GM13976 (cell line): ENCODE results near the gene GRID1.

Source experiments
- DNase-seq: peaks from one replicate; pipeline ENCODE4 v3.0.0; 2012; ENCODE audit warnings: low spot score
- CTCF ChIP-seq: IDR thresholded peaks from 2 replicates; pipeline ENCODE4 v1.5.1; 2012; ENCODE audit warnings: borderline replicate concordance, mild to moderate bottlenecking; ENCODE audit not compliant: insufficient read depth; ENCODE audit errors: extremely low read depth, missing control alignments, control extremely low read depth
- in situ Hi-C: fragments of 300-500 bp; cut with MboI; formaldehyde crosslinking; loops from one replicate; pipeline ENCODE4 v1.12.0; 2022; ENCODE audit warnings: low sequenced_read_pairs, mixed read lengths, inconsistent platforms; ENCODE audit not compliant: unreplicated experiment

The GRID1 gene

GRCh38 chr10:85811405-85811804, 555.2 kb downstream of the GRID1 start:
- TF ChIP-seq CTCF = no peak
- DNase-seq = no peak
- in situ Hi-C loops = no loop called here

GRCh38 chr10:85810674-85811073, 555.9 kb downstream of the GRID1 start:
- in situ Hi-C loops = no loop called here
- TF ChIP-seq CTCF = no peak
- no peak for DNase-seq

GRCh38 chr10:85795460-85795859, 571.1 kb downstream of the GRID1 start:
- TF ChIP-seq CTCF = no peak

GRCh38 chr10:85794553-85794952, 572.0 kb downstream of the GRID1 start:
- in situ Hi-C loops = no loop called here
- no peak for TF ChIP-seq CTCF
- DNase-seq = no peak

More at GRCh38 chr10:85795460-85795859, 571.1 kb downstream of the GRID1 start:
- no peak for DNase-seq
- in situ Hi-C loops = no loop called here

GRCh38 chr10:85792533-85792858, 574.1 kb downstream of the GRID1 start:
- in situ Hi-C loops = no loop called here
- DNase-seq = no peak
- no peak for TF ChIP-seq CTCF

- no peak for TF ChIP-seq CTCF
- in situ Hi-C loops = no loop called here
- no peak for DNase-seq
Observed at GRCh38 chr10:85791818-85792532, 574.6 kb downstream of the GRID1 start.

GRCh38 chr10:85789982-85790789, 576.4 kb downstream of the GRID1 start:
- no peak for TF ChIP-seq CTCF
- in situ Hi-C loops = no loop called here
- no peak for DNase-seq
